SK-N-SH treated with all-trans-retinoic acid at 6 μM for 48 hours (cell line): ENCODE data around the gene MYL6.

Experiments
- ATAC-seq: fragments of 200-7000 bp; cut with Tn5 transposase; 3 replicates; pipeline ENCODE4 v1.9.1; 2020; ENCODE audit warnings: mild to moderate bottlenecking, moderate library complexity
- ARNTL ChIP-seq: fragments of 450-650 bp; formaldehyde crosslinking; IDR thresholded peaks from 2 replicates; pipeline ENCODE4 v1.5.0; 2020; ENCODE audit warnings: low read depth, mild to moderate bottlenecking, moderate library complexity, borderline replicate concordance
- BACH2 ChIP-seq: fragments of 250-450 bp; sonication (Bioruptor Pico); IDR thresholded peaks from 2 replicates; pipeline ENCODE4 v1.9.0; 2021; ENCODE audit warnings: mild to moderate bottlenecking, borderline replicate concordance
- CREB5 ChIP-seq: fragments of 250-450 bp; sonication (Bioruptor Pico); IDR thresholded peaks from 2 replicates; pipeline ENCODE4 v1.5.1; 2020; ENCODE audit warnings: low read depth, mild to moderate bottlenecking, moderate library complexity
- ESRRG ChIP-seq: fragments of 250-450 bp; sonication (Bioruptor Pico); IDR thresholded peaks from 2 replicates; pipeline ENCODE4 v1.6.1; 2021; ENCODE audit warnings: mild to moderate bottlenecking
- GLIS3 ChIP-seq: fragments of 250-450 bp; sonication (Bioruptor Pico); IDR thresholded peaks from 2 replicates; pipeline ENCODE4 v1.5.0; 2020; ENCODE audit warnings: mild to moderate bottlenecking, moderate library complexity
- ISL1 ChIP-seq: fragments of 250-450 bp; sonication (Bioruptor Pico); IDR thresholded peaks from 2 replicates; pipeline ENCODE4 v2.1.2; 2022; ENCODE audit warnings: mild to moderate bottlenecking, moderate library complexity
- OSR1 ChIP-seq: fragments of 250-450 bp; sonication (Bioruptor Pico); IDR thresholded peaks from 2 replicates; pipeline ENCODE4 v1.8.0; 2022; ENCODE audit warnings: moderate library complexity, mild to moderate bottlenecking, inconsistent platforms
- PPARA ChIP-seq: fragments of 250-450 bp; sonication (Bioruptor Pico); IDR thresholded peaks from 2 replicates; pipeline ENCODE4 v1.5.0; 2020; ENCODE audit warnings: mild to moderate bottlenecking, borderline replicate concordance
- RARB ChIP-seq: fragments of 250-450 bp; sonication (Bioruptor Pico); IDR thresholded peaks from 2 replicates; pipeline ENCODE4 v1.8.0; 2021; ENCODE audit warnings: mild to moderate bottlenecking, moderate library complexity
- SNAI2 ChIP-seq: fragments of 250-450 bp; sonication (Bioruptor Pico); IDR thresholded peaks from 2 replicates; pipeline ENCODE4 v1.5.0; 2020; ENCODE audit warnings: mild to moderate bottlenecking, moderate library complexity
- TCF4 ChIP-seq: fragments of 250-450 bp; sonication (Bioruptor Pico); IDR thresholded peaks from 2 replicates; pipeline ENCODE4 v1.8.0; 2021; ENCODE audit warnings: mild to moderate bottlenecking, moderate library complexity, borderline replicate concordance
- TOX ChIP-seq: fragments of 250-450 bp; sonication (Bioruptor Pico); IDR thresholded peaks from 2 replicates; pipeline ENCODE4 v1.8.0; 2021; ENCODE audit warnings: mild to moderate bottlenecking, moderate library complexity, borderline replicate concordance
- ZC3H10 ChIP-seq: fragments of 250-450 bp; sonication (Bioruptor Pico); IDR thresholded peaks from 2 replicates; pipeline ENCODE4 v1.5.1; 2021; ENCODE audit warnings: mild to moderate bottlenecking, moderate library complexity
- ZFP3 ChIP-seq: fragments of 250-450 bp; sonication (Bioruptor Pico); IDR thresholded peaks from 2 replicates; pipeline ENCODE4 v1.5.0; 2020; ENCODE audit warnings: mild to moderate bottlenecking, moderate library complexity
- ZFP30 ChIP-seq: fragments of 450-650 bp; formaldehyde crosslinking; IDR thresholded peaks from 2 replicates; pipeline ENCODE4 v1.5.0; 2022; ENCODE audit warnings: mild to moderate bottlenecking, moderate library complexity
- ZNF565 ChIP-seq: fragments of 450-650 bp; formaldehyde crosslinking; conservative IDR thresholded peaks from 2 replicates; pipeline ENCODE4 v1.5.0; 2020; ENCODE audit warnings: low read depth, mild to moderate bottlenecking, moderate library complexity
- ZNF70 ChIP-seq: fragments of 450-650 bp; formaldehyde crosslinking; IDR thresholded peaks from 2 replicates; pipeline ENCODE4 v1.5.0; 2020; ENCODE audit warnings: mild to moderate bottlenecking, moderate library complexity
- ZNF8 ChIP-seq: fragments of 450-650 bp; formaldehyde crosslinking; IDR thresholded peaks from 2 replicates; pipeline ENCODE4 v1.5.0; 2020; ENCODE audit warnings: mild to moderate bottlenecking, moderate library complexity
- TF ChIP-seq, protein P1 (sequence below): fragments of 250-450 bp; sonication (Bioruptor Pico); IDR thresholded peaks from 2 replicates; pipeline ENCODE4 v1.5.0; 2020; ENCODE audit warnings: mild to moderate bottlenecking, moderate library complexity
- TF ChIP-seq, protein P2 (sequence below): fragments of 250-450 bp; sonication (Bioruptor Pico); IDR thresholded peaks from 2 replicates; pipeline ENCODE4 v1.8.0; 2020; ENCODE audit warnings: mild to moderate bottlenecking, moderate library complexity, borderline replicate concordance
- TF ChIP-seq, protein P3 (sequence below): fragments of 250-450 bp; sonication (Bioruptor Pico); IDR thresholded peaks from 2 replicates; pipeline ENCODE4 v1.8.0; 2021; ENCODE audit warnings: low read depth, mild to moderate bottlenecking, moderate library complexity, borderline replicate concordance

Gene MYL6

GRCh38 chr12:56202838-56203237 is 44.7 kb downstream of the MYL6 start:
- ATAC-seq = no peak

DNA sequence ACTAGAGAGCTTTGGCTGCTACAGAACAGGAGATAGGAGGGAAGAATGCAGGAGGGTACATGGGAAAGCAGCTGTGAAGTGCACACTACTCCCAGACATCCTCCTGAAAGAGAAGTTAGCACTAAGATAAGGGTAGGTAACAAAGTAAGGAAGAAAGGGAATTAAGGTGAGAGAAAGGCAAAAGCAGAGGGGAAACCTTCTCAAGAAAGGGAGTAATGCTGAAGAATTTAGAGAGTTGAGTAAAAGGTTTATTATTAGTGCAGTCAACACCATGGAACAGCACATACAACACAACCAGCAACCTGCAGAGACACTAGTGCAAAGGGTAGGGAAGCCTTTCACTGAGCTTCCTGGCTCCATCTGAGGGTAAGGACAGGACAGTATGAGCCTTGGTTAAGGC is 46.1 kb downstream of the MYL6 start:
- no peak for TF ChIP-seq SNAI2
- no peak for TF ChIP-seq ZNF70 (CRISPR knock-in tag)
- TF ChIP-seq RARB (CRISPR knock-in tag) = no peak
- no peak for TF ChIP-seq ISL1
- TF ChIP-seq, protein P1, sequence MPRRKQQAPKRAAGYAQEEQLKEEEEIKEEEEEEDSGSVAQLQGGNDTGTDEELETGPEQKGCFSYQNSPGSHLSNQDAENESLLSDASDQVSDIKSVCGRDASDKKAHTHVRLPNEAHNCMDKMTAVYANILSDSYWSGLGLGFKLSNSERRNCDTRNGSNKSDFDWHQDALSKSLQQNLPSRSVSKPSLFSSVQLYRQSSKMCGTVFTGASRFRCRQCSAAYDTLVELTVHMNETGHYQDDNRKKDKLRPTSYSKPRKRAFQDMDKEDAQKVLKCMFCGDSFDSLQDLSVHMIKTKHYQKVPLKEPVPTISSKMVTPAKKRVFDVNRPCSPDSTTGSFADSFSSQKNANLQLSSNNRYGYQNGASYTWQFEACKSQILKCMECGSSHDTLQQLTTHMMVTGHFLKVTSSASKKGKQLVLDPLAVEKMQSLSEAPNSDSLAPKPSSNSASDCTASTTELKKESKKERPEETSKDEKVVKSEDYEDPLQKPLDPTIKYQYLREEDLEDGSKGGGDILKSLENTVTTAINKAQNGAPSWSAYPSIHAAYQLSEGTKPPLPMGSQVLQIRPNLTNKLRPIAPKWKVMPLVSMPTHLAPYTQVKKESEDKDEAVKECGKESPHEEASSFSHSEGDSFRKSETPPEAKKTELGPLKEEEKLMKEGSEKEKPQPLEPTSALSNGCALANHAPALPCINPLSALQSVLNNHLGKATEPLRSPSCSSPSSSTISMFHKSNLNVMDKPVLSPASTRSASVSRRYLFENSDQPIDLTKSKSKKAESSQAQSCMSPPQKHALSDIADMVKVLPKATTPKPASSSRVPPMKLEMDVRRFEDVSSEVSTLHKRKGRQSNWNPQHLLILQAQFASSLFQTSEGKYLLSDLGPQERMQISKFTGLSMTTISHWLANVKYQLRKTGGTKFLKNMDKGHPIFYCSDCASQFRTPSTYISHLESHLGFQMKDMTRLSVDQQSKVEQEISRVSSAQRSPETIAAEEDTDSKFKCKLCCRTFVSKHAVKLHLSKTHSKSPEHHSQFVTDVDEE = no peak
- no peak for TF ChIP-seq TOX (CRISPR knock-in tag)
- no peak for TF ChIP-seq TCF4 (CRISPR knock-in tag)
- TF ChIP-seq, protein P2, sequence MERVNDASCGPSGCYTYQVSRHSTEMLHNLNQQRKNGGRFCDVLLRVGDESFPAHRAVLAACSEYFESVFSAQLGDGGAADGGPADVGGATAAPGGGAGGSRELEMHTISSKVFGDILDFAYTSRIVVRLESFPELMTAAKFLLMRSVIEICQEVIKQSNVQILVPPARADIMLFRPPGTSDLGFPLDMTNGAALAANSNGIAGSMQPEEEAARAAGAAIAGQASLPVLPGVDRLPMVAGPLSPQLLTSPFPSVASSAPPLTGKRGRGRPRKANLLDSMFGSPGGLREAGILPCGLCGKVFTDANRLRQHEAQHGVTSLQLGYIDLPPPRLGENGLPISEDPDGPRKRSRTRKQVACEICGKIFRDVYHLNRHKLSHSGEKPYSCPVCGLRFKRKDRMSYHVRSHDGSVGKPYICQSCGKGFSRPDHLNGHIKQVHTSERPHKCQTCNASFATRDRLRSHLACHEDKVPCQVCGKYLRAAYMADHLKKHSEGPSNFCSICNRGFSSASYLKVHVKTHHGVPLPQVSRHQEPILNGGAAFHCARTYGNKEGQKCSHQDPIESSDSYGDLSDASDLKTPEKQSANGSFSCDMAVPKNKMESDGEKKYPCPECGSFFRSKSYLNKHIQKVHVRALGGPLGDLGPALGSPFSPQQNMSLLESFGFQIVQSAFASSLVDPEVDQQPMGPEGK (CRISPR knock-in tag) = no peak
- TF ChIP-seq ZFP30 (CRISPR knock-in tag) = no peak
- TF ChIP-seq BACH2 (CRISPR knock-in tag) = no peak
- TF ChIP-seq ESRRG (CRISPR knock-in tag) = no peak
- TF ChIP-seq CREB5 = no peak
- TF ChIP-seq, all 23 proteins: peak for 0
- no peak for ATAC-seq

More at GRCh38 chr12:56202838-56203237, 44.7 kb downstream of the MYL6 start:
- no peak for TF ChIP-seq ZFP3 (CRISPR knock-in tag)
- TF ChIP-seq, protein P3, sequence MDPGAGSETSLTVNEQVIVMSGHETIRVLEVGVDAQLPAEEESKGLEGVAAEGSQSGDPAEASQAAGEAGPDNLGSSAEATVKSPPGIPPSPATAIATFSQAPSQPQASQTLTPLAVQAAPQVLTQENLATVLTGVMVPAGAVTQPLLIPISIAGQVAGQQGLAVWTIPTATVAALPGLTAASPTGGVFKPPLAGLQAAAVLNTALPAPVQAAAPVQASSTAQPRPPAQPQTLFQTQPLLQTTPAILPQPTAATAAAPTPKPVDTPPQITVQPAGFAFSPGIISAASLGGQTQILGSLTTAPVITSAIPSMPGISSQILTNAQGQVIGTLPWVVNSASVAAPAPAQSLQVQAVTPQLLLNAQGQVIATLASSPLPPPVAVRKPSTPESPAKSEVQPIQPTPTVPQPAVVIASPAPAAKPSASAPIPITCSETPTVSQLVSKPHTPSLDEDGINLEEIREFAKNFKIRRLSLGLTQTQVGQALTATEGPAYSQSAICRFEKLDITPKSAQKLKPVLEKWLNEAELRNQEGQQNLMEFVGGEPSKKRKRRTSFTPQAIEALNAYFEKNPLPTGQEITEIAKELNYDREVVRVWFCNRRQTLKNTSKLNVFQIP = no peak
- TF ChIP-seq ZNF70 (CRISPR knock-in tag) = no peak
- TF ChIP-seq ZFP30 (CRISPR knock-in tag) = no peak
- no peak for TF ChIP-seq ZC3H10 (CRISPR knock-in tag)
- no peak for TF ChIP-seq ZNF8 (CRISPR knock-in tag)
- no peak for TF ChIP-seq ESRRG (CRISPR knock-in tag)
- TF ChIP-seq GLIS3 (CRISPR knock-in tag) = no peak
- TF ChIP-seq, protein P2 (CRISPR knock-in tag) = no peak
- no peak for TF ChIP-seq RARB (CRISPR knock-in tag)
- no peak for TF ChIP-seq ZNF565 (CRISPR knock-in tag)
- TF ChIP-seq ISL1 = no peak
- TF ChIP-seq PPARA (CRISPR knock-in tag) = no peak
- no peak for TF ChIP-seq SNAI2
- TF ChIP-seq ARNTL = no peak

DNA sequence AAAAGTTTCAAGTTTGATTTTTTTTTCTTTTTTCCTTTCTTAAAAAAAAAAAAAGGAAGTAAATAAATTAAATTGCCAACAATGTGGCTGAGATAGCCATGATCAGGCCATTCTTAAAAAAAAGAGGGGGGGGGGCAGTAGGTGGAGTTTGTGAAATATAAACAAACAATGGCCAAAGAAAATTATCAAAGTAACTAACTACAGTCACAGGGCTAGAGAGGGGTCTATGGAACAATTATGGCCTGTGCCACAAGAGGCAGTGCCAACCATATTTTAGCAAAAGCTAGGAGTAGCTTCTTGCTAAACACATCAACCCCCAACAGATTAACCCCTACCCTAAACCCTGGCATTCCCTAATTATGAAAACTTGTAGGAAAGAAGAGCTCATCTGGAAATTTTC is 47.3 kb downstream of the MYL6 start:
- peak; percentile 15; the same call in 1 of the 3 replicates for ATAC-seq
- TF ChIP-seq, protein P2 (CRISPR knock-in tag) = no peak
- TF ChIP-seq CREB5 (no peak), OSR1 (CRISPR knock-in tag) (no peak)
